ENCODE data around the gene EN2. TPM values are rescaled to one million over a fixed set of nuclear protein-coding genes. Genes with fewer than 3 reads are reported as not detected.

The EN2 gene
- total RNA-seq, 1 experiment from 2014 or later: 0.07 TPM

DNA sequence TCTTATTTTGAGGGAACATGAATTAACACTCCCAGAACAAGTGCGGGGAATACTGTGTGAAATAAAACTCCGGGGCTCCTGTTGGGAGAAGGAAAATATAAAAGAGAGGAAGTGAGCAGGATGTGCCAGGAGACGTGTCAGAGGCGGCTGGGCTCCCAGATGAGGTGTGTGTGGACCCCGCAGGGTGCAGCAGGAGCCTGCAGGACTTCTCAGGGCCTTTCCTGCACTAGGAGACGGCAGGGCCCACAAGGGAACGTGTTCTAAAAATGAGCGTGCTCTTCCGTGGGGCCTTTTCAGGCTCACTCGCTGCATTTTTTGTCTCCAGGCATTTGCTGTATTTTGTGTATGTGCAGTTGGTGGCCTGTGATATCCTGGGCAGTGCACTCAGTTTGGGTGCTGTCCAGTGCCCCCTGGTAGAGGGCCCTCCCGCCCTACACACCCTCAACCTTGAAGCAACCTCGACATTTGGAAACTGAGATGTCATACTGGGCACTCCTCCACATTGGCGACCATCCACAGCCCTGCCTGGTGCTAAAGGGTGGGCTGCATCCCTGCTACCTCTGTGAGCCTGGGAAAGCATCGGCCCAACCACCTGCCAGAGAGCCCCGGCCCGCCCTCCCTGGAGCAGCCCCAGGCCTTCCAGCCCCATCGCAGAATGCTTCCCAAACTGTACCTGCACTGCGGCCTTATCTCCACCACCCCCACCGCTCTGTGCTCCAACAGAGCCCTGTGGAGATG lies 35.2 kb upstream of the EN2 start:
- H3K56ac ChIP-seq (ENCODE audit: insufficient read length, low read depth, low read length): no peak overlapping the region
- no peak overlapping the region for H3K9ac ChIP-seq (ENCODE audit: extremely low read depth, insufficient read length, low read length)
- no peak overlapping the region for H2BK15ac ChIP-seq (ENCODE audit: low read depth, low read length)
- no peaks in the 10 kb centered on the region for H3K79me1 ChIP-seq (ENCODE audit: insufficient read depth, low read depth, low read length, poor library complexity, severe bottlenecking)
- Mint-ChIP-seq H3K27ac (no peak overlapping the region), H3K9me3 (peaks cover 0 to 2% of the 10 kb centered on the region in 2 experiments; a peak in 2 of 5 replicates), H3K4me3 (peak overlapping the region in 1 of 2 experiments; percentile 25; a peak in 1 of 5 replicates), H3K4me1 (peaks cover 0 to 6% of the 10 kb centered on the region in 2 experiments; a peak in 2 of 4 replicates), H3K36me3 (ENCODE audit: insufficient read depth in 1 of 3, low read depth in 3 of 3) (no peaks in the 10 kb centered on the region), H3K27me3 (ENCODE audit: low read depth) (peaks cover 75% of the 10 kb centered on the region)
- no CpG with 5 or more reads among the region's 19 CpGs for WGBS (ENCODE audit: extremely low coverage, insufficient read length, low lambda C conversion rate)
- H4K20me1 ChIP-seq (ENCODE audit: control insufficient read depth, insufficient read depth, insufficient read length): no peaks in the 10 kb centered on the region
- no peak overlapping the region for H2BK12ac ChIP-seq (ENCODE audit: insufficient read length, low read depth, low read length)
- H3K23me2 ChIP-seq (ENCODE audit: insufficient read length, low read depth, low read length, poor library complexity, severe bottlenecking): no peaks in the 10 kb centered on the region
- H2BK120ac ChIP-seq (ENCODE audit: low read depth, low read length, poor library complexity, severe bottlenecking): no peak overlapping the region
- H3K4me2 ChIP-seq (ENCODE audit: insufficient read depth, insufficient read length, low read length): no peak overlapping the region
- H3K79me2 ChIP-seq (ENCODE audit: insufficient read depth, low read length): no peaks in the 10 kb centered on the region
- no peak overlapping the region for H2AK5ac ChIP-seq (ENCODE audit: insufficient read length, low read length)
- H3K14ac ChIP-seq (ENCODE audit: insufficient read depth, low read length): no peak overlapping the region
- H4K8ac ChIP-seq (replicated peaks; ENCODE audit: insufficient read length, low read depth, low read length): no peak overlapping the region
- no peak overlapping the region for H2BK5ac ChIP-seq (ENCODE audit: insufficient read length, low read length)
- TF ChIP-seq, protein P1, sequence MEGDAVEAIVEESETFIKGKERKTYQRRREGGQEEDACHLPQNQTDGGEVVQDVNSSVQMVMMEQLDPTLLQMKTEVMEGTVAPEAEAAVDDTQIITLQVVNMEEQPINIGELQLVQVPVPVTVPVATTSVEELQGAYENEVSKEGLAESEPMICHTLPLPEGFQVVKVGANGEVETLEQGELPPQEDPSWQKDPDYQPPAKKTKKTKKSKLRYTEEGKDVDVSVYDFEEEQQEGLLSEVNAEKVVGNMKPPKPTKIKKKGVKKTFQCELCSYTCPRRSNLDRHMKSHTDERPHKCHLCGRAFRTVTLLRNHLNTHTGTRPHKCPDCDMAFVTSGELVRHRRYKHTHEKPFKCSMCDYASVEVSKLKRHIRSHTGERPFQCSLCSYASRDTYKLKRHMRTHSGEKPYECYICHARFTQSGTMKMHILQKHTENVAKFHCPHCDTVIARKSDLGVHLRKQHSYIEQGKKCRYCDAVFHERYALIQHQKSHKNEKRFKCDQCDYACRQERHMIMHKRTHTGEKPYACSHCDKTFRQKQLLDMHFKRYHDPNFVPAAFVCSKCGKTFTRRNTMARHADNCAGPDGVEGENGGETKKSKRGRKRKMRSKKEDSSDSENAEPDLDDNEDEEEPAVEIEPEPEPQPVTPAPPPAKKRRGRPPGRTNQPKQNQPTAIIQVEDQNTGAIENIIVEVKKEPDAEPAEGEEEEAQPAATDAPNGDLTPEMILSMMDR (conservative IDR thresholded peaks at IDR 0.05): no peak
- H3K23ac ChIP-seq (ENCODE audit: insufficient read length, low read depth, low read length): no peak overlapping the region
- no peaks in the 10 kb centered on the region for H3K4me1 ChIP-seq (ENCODE audit: insufficient read depth, low read length)
- H4K91ac ChIP-seq (ENCODE audit: insufficient read length, low read depth, low read length): no peak overlapping the region
- no peaks in the 10 kb centered on the region for H3K27me3 ChIP-seq (ENCODE audit: insufficient read depth, low read length)
- no peak overlapping the region for H3K27ac ChIP-seq (ENCODE audit: insufficient read length, low read depth, low read length)
- H3K4ac ChIP-seq (ENCODE audit: low read depth, low read length): no peak overlapping the region
- no peak overlapping the region for H2BK20ac ChIP-seq (ENCODE audit: low read depth, low read length, poor library complexity, severe bottlenecking)
- H3K9me3 ChIP-seq (ENCODE audit: control insufficient read depth, low read depth, low read length): no peaks in the 10 kb centered on the region
- H4K5ac ChIP-seq (ENCODE audit: insufficient read length, low read depth, low read length): no peak overlapping the region
- no peak overlapping the region for H3T11ph ChIP-seq (ENCODE audit: low read length)
- no peak overlapping the region for H3K18ac ChIP-seq (ENCODE audit: insufficient read length, low read depth, low read length)
- H2AFZ ChIP-seq (ENCODE audit: low read length): no peak overlapping the region
- DNase-seq: no peak
